ENCODE measurements around the gene SLC37A2.

The SLC37A2 gene

DNA sequence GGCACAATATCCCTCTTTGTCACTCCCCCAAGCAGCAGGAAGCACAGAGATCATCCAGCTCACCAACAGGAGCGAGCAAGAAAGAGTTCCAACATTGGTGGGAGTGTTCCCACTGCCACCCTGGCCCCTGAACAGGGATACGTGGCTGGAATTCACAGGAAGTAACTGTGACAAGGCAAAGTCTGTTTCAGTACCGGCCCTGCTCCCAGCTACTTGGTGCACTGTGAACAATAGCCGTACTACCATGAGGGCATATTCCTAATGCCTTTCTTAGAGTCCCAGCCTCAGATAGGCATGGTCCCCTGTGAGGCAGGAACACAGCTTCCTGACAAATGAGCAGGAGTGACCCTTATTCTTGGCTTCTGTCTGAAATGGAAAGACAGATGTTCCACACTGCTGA, 1.8 kb upstream of the SLC37A2 start:
- TF ChIP-seq, protein P1, sequence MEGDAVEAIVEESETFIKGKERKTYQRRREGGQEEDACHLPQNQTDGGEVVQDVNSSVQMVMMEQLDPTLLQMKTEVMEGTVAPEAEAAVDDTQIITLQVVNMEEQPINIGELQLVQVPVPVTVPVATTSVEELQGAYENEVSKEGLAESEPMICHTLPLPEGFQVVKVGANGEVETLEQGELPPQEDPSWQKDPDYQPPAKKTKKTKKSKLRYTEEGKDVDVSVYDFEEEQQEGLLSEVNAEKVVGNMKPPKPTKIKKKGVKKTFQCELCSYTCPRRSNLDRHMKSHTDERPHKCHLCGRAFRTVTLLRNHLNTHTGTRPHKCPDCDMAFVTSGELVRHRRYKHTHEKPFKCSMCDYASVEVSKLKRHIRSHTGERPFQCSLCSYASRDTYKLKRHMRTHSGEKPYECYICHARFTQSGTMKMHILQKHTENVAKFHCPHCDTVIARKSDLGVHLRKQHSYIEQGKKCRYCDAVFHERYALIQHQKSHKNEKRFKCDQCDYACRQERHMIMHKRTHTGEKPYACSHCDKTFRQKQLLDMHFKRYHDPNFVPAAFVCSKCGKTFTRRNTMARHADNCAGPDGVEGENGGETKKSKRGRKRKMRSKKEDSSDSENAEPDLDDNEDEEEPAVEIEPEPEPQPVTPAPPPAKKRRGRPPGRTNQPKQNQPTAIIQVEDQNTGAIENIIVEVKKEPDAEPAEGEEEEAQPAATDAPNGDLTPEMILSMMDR (IDR thresholded peaks at IDR 0.05; ENCODE audit: insufficient read depth, low read depth, low read length, missing control alignments): no peak
- no peak overlapping the region for H3K4me3 ChIP-seq (ENCODE audit: low read depth, low read length)
- DNase-seq (ENCODE audit: low read depth): no peak

DNA sequence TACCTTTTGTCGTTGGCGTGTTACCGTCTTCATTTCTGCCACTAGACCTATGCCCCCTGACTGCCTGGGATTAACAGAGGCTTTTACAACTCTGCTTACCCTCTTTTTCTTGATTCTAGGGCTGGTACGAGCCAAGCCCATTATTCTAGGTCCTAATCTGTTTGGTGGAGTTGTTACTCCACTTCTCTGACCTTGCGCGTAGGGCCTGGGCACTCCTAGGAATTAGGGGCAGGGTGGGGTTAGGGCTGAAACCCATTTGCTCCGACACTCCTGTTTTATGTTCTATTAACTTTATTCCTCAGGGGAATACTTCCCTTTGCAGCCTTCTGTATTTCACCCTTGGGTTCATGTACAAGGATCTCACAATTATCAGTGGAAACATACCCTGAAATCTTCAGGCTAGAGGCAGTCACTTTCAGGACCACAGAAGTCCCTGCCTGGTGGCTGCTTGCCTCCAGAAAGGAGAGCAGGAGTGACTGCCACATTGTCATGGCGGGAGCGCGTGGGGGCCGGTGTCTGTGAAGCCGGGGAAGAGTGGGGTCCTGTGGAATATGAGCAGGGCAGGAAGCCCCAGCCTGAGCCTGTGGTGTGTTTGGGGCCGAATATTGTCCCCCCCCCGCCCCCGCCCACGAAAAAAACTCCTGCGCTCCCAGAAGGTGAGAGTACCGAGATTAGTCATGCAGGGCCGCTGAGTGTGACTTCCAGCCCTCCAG, 731 bp upstream of the SLC37A2 start:
- TF ChIP-seq, protein P1 (IDR thresholded peaks at IDR 0.05; ENCODE audit: insufficient read depth, low read depth, low read length, missing control alignments): no peak
- DNase-seq (ENCODE audit: low read depth): no peak
- H3K4me3 ChIP-seq (ENCODE audit: low read depth, low read length): peak overlapping the region; percentile 81

GRCh38 chr11:125063429-125064043, 431 bp downstream of the SLC37A2 start:
- DNase-seq (ENCODE audit: low read depth): no peak
- TF ChIP-seq, protein P1 (IDR thresholded peaks at IDR 0.05; ENCODE audit: insufficient read depth, low read depth, low read length, missing control alignments): no peak
- peak overlapping the region; percentile 81 for H3K4me3 ChIP-seq (ENCODE audit: low read depth, low read length)

DNA sequence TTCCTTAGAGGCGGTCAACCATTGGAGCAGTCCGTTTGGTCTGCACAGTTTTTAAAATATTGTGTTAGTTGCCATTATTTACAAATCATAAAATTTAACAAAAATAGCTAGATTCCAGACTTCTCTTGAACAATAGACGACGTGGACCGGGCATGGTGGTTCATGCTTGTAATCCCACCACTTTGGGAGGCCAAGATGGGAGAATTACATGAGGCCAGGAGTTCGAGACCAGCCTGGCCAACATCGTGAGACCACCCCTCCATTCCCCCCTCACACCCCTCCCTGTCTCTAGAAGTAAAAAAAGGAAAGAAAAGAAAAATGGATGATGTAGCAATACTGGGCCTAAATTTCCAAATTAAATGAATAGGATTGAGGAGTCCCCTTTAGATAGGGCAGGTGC, 965 bp downstream of the SLC37A2 start:
- H3K4me3 ChIP-seq (ENCODE audit: low read depth, low read length): peak overlapping the region; percentile 81
- TF ChIP-seq, protein P1 (IDR thresholded peaks at IDR 0.05; ENCODE audit: insufficient read depth, low read depth, low read length, missing control alignments): no peak
- DNase-seq (ENCODE audit: low read depth): no peak

- no peak overlapping the region for H3K4me3 ChIP-seq (ENCODE audit: low read depth, low read length)
Observed at GRCh38 chr11:125068368-125068767, 5.3 kb downstream of the SLC37A2 start.

GRCh38 chr11:125069008-125069407, 5.9 kb downstream of the SLC37A2 start:
- DNase-seq (ENCODE audit: low read depth): no peak
- no peak overlapping the region for H3K4me3 ChIP-seq (ENCODE audit: low read depth, low read length)
- TF ChIP-seq, protein P1 (IDR thresholded peaks at IDR 0.05; ENCODE audit: insufficient read depth, low read depth, low read length, missing control alignments): no peak

More at GRCh38 chr11:125068368-125068767, 5.3 kb downstream of the SLC37A2 start:
- TF ChIP-seq, protein P1 (IDR thresholded peaks at IDR 0.05; ENCODE audit: insufficient read depth, low read depth, low read length, missing control alignments): no peak
- DNase-seq (ENCODE audit: low read depth): no peak
